HEK293 (cell line): ENCODE data around the gene LRCH1.
A peak's percentile ranks its signal among the peaks of the same experiment; 100 is the strongest.

Experiments
- GFI1B ChIP-seq: fragments of 450-650 bp; formaldehyde crosslinking; IDR thresholded peaks from 2 replicates; pipeline ENCODE4 v1.5.1; 2016; ENCODE audit warnings: missing biosample characterization, missing genetic modification characterization
- HOXD13 ChIP-seq: sonication (generic); formaldehyde crosslinking; IDR thresholded peaks from 2 replicates; pipeline ENCODE4 v1.8.0; 2022; ENCODE audit warnings: missing genetic modification reagents, borderline replicate concordance
- KLF16 ChIP-seq: fragments of 450-650 bp; formaldehyde crosslinking; IDR thresholded peaks from 2 replicates; pipeline ENCODE4 v1.5.1; 2017; ENCODE audit warnings: missing biosample characterization, missing genetic modification characterization
- KLF8 ChIP-seq: fragments of 450-650 bp; formaldehyde crosslinking; IDR thresholded peaks from 2 replicates; pipeline ENCODE4 v1.5.1; 2016; ENCODE audit warnings: missing biosample characterization, missing genetic modification characterization
- KLF9 ChIP-seq: fragments of 450-650 bp; formaldehyde crosslinking; IDR thresholded peaks from 2 replicates; pipeline ENCODE4 v1.5.1; 2016; ENCODE audit warnings: missing biosample characterization, missing genetic modification characterization, low read depth
- PRDM6 ChIP-seq: fragments of 450-650 bp; formaldehyde crosslinking; IDR thresholded peaks from 2 replicates; pipeline ENCODE4 v1.5.1; 2017; ENCODE audit warnings: missing biosample characterization, missing genetic modification characterization
- ZBTB21 ChIP-seq: fragments of 450-650 bp; formaldehyde crosslinking; IDR thresholded peaks from 2 replicates; pipeline ENCODE4 v1.5.1; 2017; ENCODE audit warnings: missing biosample characterization, missing genetic modification characterization
- ZFHX2 ChIP-seq: fragments of 450-650 bp; formaldehyde crosslinking; conservative IDR thresholded peaks from 2 replicates; pipeline ENCODE4 v1.5.1; 2016; ENCODE audit warnings: missing biosample characterization, missing genetic modification characterization
- ZFP37 ChIP-seq: fragments of 450-650 bp; formaldehyde crosslinking; IDR thresholded peaks from 2 replicates; pipeline ENCODE4 v1.5.1; 2016; ENCODE audit warnings: missing biosample characterization, missing genetic modification characterization
- ZFP41 ChIP-seq: fragments of 450-650 bp; formaldehyde crosslinking; IDR thresholded peaks from 2 replicates; pipeline ENCODE4 v1.5.1; 2016; ENCODE audit warnings: missing biosample characterization, missing genetic modification characterization, borderline replicate concordance
- ZIC2 ChIP-seq: fragments of 450-650 bp; formaldehyde crosslinking; IDR thresholded peaks from 2 replicates; pipeline ENCODE4 v1.5.1; 2016; ENCODE audit warnings: missing biosample characterization, missing genetic modification characterization
- ZNF10 ChIP-seq: fragments of 450-650 bp; formaldehyde crosslinking; IDR thresholded peaks from 2 replicates; pipeline ENCODE4 v1.5.1; 2017; ENCODE audit warnings: missing biosample characterization, missing genetic modification characterization
- ZNF140 ChIP-seq: fragments of 450-650 bp; formaldehyde crosslinking; IDR thresholded peaks from 2 replicates; pipeline ENCODE4 v1.5.1; 2016; ENCODE audit warnings: missing biosample characterization, missing genetic modification characterization
- ZNF146 ChIP-seq: fragments of 450-650 bp; formaldehyde crosslinking; IDR thresholded peaks from 2 replicates; pipeline ENCODE4 v1.5.1; 2016; ENCODE audit warnings: missing biosample characterization, missing genetic modification characterization
- ZNF19 ChIP-seq: fragments of 450-650 bp; formaldehyde crosslinking; IDR thresholded peaks from 2 replicates; pipeline ENCODE4; 2016; ENCODE audit warnings: missing biosample characterization, missing genetic modification characterization, low read depth
- ZNF2 ChIP-seq: fragments of 450-650 bp; formaldehyde crosslinking; IDR thresholded peaks from 2 replicates; pipeline ENCODE4 v1.5.1; 2016; ENCODE audit warnings: missing biosample characterization, missing genetic modification characterization
- ZNF335 ChIP-seq: fragments of 450-650 bp; formaldehyde crosslinking; conservative IDR thresholded peaks from 2 replicates; pipeline ENCODE4 v1.5.1; 2016; ENCODE audit warnings: missing biosample characterization, missing genetic modification characterization
- ZNF366 ChIP-seq: fragments of 450-650 bp; formaldehyde crosslinking; conservative IDR thresholded peaks from 2 replicates; pipeline ENCODE4 v1.5.1; 2016; ENCODE audit warnings: missing biosample characterization, missing genetic modification characterization
- ZNF521 ChIP-seq: fragments of 450-650 bp; formaldehyde crosslinking; IDR thresholded peaks from 2 replicates; pipeline ENCODE4 v1.5.1; 2017; ENCODE audit warnings: missing biosample characterization, mild to moderate bottlenecking, missing genetic modification characterization
- ZNF530 ChIP-seq: fragments of 450-650 bp; formaldehyde crosslinking; IDR thresholded peaks from 2 replicates; pipeline ENCODE4 v1.5.1; 2016; ENCODE audit warnings: low read depth, missing biosample characterization, missing genetic modification characterization
- ZNF544 ChIP-seq: fragments of 450-650 bp; formaldehyde crosslinking; IDR thresholded peaks from 2 replicates; pipeline ENCODE4 v1.5.0; 2017; ENCODE audit warnings: missing biosample characterization, missing genetic modification characterization
- ZNF596 ChIP-seq: fragments of 450-650 bp; IDR thresholded peaks from 2 replicates; pipeline ENCODE4 v1.5.0; 2018; ENCODE audit warnings: missing biosample characterization, mild to moderate bottlenecking, missing genetic modification characterization, moderate library complexity
- ZNF639 ChIP-seq: fragments of 450-650 bp; formaldehyde crosslinking; IDR thresholded peaks from 2 replicates; pipeline ENCODE4 v1.5.1; 2016; ENCODE audit warnings: missing biosample characterization, missing genetic modification characterization
- ZNF654 ChIP-seq: fragments of 450-650 bp; formaldehyde crosslinking; IDR thresholded peaks from 2 replicates; pipeline ENCODE4 v1.5.1; 2016; ENCODE audit warnings: low read depth, missing biosample characterization, missing genetic modification characterization
- ZNF664 ChIP-seq: fragments of 450-650 bp; formaldehyde crosslinking; IDR thresholded peaks from 2 replicates; pipeline ENCODE4 v1.5.1; 2016; ENCODE audit warnings: missing biosample characterization, missing genetic modification characterization
- ZNF704 ChIP-seq: fragments of 450-650 bp; formaldehyde crosslinking; IDR thresholded peaks from 2 replicates; pipeline ENCODE4 v1.5.1; 2016; ENCODE audit warnings: missing biosample characterization, missing genetic modification characterization
- ZNF785 ChIP-seq: fragments of 450-650 bp; formaldehyde crosslinking; IDR thresholded peaks from 2 replicates; pipeline ENCODE4 v1.5.1; 2016; ENCODE audit warnings: missing biosample characterization, missing genetic modification characterization
- ZNF837 ChIP-seq: fragments of 450-650 bp; formaldehyde crosslinking; IDR thresholded peaks from 2 replicates; pipeline ENCODE4 v1.5.1; 2016; ENCODE audit warnings: missing biosample characterization, missing genetic modification characterization
- TF ChIP-seq, protein P1 (sequence below): fragments of 450-650 bp; formaldehyde crosslinking; IDR thresholded peaks from 2 replicates; pipeline ENCODE4 v1.5.1; 2016; ENCODE audit warnings: missing biosample characterization, missing genetic modification characterization
- TF ChIP-seq, protein P2 (sequence below): fragments of 450-650 bp; formaldehyde crosslinking; IDR thresholded peaks from 2 replicates; pipeline ENCODE4 v1.5.1; 2016; ENCODE audit warnings: missing biosample characterization, missing genetic modification characterization
- TF ChIP-seq, protein P3 (sequence below): fragments of 450-650 bp; formaldehyde crosslinking; IDR thresholded peaks from 2 replicates; pipeline ENCODE4 v1.5.1; 2016; ENCODE audit warnings: missing biosample characterization, missing genetic modification characterization, borderline replicate concordance

LRCH1 gene

GRCh38 chr13:46553886-46554858 is 1.2 kb downstream of the LRCH1 start (continued):
- peak; percentile 81 for TF ChIP-seq ZNF335 (tag by site-specific recombination)
- no peak for TF ChIP-seq ZNF654
- no peak for TF ChIP-seq KLF8 (tag by site-specific recombination)
- no peak for TF ChIP-seq ZNF146 (tag by site-specific recombination)
- TF ChIP-seq ZBTB21 (tag by site-specific recombination): peak; percentile 82
- TF ChIP-seq HOXD13 (CRISPR knock-in tag): no peak
- TF ChIP-seq ZNF530: no peak
- TF ChIP-seq ZNF785 (tag by site-specific recombination): no peak
- TF ChIP-seq ZNF521 (tag by site-specific recombination): no peak
- TF ChIP-seq ZNF10 (tag by site-specific recombination): no peak
- TF ChIP-seq ZIC2: no peak
- peak; percentile 63 for TF ChIP-seq ZNF366
- TF ChIP-seq GFI1B (tag by site-specific recombination): no peak
- peak; percentile 70 for TF ChIP-seq ZFHX2
- no peak for TF ChIP-seq ZNF2 (tag by site-specific recombination)
- no peak for TF ChIP-seq ZNF664 (tag by site-specific recombination)
- TF ChIP-seq, protein P1, sequence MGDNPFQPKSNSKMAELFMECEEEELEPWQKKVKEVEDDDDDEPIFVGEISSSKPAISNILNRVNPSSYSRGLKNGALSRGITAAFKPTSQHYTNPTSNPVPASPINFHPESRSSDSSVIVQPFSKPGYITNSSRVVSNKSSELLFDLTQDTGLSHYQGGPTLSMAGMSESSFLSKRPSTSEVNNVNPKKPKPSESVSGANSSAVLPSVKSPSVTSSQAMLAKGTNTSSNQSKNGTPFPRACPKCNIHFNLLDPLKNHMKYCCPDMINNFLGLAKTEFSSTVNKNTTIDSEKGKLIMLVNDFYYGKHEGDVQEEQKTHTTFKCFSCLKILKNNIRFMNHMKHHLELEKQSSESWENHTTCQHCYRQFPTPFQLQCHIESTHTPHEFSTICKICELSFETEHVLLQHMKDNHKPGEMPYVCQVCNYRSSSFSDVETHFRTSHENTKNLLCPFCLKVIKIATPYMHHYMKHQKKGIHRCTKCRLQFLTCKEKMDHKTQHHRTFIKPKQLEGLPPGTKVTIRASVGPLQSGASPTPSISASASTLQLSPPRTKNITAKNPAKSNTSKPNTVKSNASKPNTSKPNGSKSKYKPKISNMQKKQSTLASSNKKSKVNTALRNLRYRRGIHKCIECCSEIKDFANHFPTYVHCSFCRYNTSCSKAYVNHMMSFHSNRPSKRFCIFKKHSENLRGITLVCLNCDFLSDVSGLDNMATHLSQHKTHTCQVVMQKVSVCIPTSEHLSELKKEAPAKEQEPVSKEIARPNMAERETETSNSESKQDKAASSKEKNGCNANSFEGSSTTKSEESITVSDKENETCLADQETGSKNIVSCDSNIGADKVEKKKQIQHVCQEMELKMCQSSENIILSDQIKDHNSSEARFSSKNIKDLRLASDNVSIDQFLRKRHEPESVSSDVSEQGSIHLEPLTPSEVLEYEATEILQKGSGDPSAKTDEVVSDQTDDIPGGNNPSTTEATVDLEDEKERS (tag by site-specific recombination): no peak
- TF ChIP-seq, protein P2, sequence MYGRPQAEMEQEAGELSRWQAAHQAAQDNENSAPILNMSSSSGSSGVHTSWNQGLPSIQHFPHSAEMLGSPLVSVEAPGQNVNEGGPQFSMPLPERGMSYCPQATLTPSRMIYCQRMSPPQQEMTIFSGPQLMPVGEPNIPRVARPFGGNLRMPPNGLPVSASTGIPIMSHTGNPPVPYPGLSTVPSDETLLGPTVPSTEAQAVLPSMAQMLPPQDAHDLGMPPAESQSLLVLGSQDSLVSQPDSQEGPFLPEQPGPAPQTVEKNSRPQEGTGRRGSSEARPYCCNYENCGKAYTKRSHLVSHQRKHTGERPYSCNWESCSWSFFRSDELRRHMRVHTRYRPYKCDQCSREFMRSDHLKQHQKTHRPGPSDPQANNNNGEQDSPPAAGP (tag by site-specific recombination): no peak
- TF ChIP-seq, protein P3, sequence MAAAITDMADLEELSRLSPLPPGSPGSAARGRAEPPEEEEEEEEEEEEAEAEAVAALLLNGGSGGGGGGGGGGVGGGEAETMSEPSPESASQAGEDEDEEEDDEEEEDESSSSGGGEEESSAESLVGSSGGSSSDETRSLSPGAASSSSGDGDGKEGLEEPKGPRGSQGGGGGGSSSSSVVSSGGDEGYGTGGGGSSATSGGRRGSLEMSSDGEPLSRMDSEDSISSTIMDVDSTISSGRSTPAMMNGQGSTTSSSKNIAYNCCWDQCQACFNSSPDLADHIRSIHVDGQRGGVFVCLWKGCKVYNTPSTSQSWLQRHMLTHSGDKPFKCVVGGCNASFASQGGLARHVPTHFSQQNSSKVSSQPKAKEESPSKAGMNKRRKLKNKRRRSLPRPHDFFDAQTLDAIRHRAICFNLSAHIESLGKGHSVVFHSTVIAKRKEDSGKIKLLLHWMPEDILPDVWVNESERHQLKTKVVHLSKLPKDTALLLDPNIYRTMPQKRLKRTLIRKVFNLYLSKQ (tag by site-specific recombination): no peak
- TF ChIP-seq ZNF596 (tag by site-specific recombination): no peak
- no peak for TF ChIP-seq ZNF837 (tag by site-specific recombination)
- TF ChIP-seq ZNF19 (tag by site-specific recombination): no peak
- TF ChIP-seq ZNF639: no peak
- no peak for TF ChIP-seq ZNF544 (tag by site-specific recombination)
- TF ChIP-seq KLF9 (tag by site-specific recombination): peak; percentile 32
- peak; percentile 35; the same call in 1 of the 2 replicates for TF ChIP-seq PRDM6 (tag by site-specific recombination)
- TF ChIP-seq ZFP41 (tag by site-specific recombination): no peak
- no peak for TF ChIP-seq ZNF704 (tag by site-specific recombination)
- no peak for TF ChIP-seq KLF16 (tag by site-specific recombination)
- TF ChIP-seq ZNF140: no peak
- peak; percentile 58; the same call in 1 of the 2 replicates for TF ChIP-seq ZFP37 (tag by site-specific recombination)
